ENCODE measurements around the gene BAZ2A. TPM values are rescaled to one million over a fixed set of nuclear protein-coding genes. Genes with fewer than 3 reads are reported as not detected.

BAZ2A gene
- total and polyA plus RNA-seq, 9 donors: 38.3 to 105 (median 77.5) TPM

- no peaks in the 10 kb centered on the region for H3K36me3 ChIP-seq
Observed at GRCh38 chr12:56565510-56566101, 64.5 kb downstream of the BAZ2A start.

GRCh38 chr12:56551070-56551469 is 79.1 kb downstream of the BAZ2A start:
- H3K9me3 ChIP-seq: no peaks in the 10 kb centered on the region
- 95 to 98% (median 98%) methylated on average over 5 of the region's 5 CpGs for WGBS, 3 donors
- intact Hi-C loops (cut with DNase I): no loop called here
- no peaks in the 10 kb centered on the region for H3K27me3 ChIP-seq
- H3K27ac ChIP-seq: no peak overlapping the region
- H3K36me3 ChIP-seq: no peaks in the 10 kb centered on the region
- no peaks in the 10 kb centered on the region for H3K4me1 ChIP-seq (ENCODE audit: insufficient read depth)
- DNase-seq: no peak
- TF ChIP-seq POLR2A (IDR thresholded peaks at IDR 0.05) (no peak), CTCF (IDR thresholded peaks at IDR 0.05) (no peak), EP300 (IDR thresholded peaks at IDR 0.05) (no peak)
- H3K4me3 ChIP-seq: no peak overlapping the region

More at GRCh38 chr12:56565510-56566101, 64.5 kb downstream of the BAZ2A start:
- no peaks in the 10 kb centered on the region for H3K9me3 ChIP-seq
- intact Hi-C loops (cut with DNase I): no loop called here
- TF ChIP-seq EP300 (IDR thresholded peaks at IDR 0.05) (peak; percentile 67), CTCF (IDR thresholded peaks at IDR 0.05) (no peak)
- no peak overlapping the region for H3K4me3 ChIP-seq
- H3K4me1 ChIP-seq (ENCODE audit: insufficient read depth): peaks cover 1% of the 10 kb centered on the region
- WGBS, 3 donors: 1 to 2% (median 1%) methylated on average over 6 of the region's 6 CpGs
- peak; percentile 69 to 83 (median 77) for DNase-seq
- peak overlapping the region; percentile 49 to 77 for H3K27ac ChIP-seq
- no peaks in the 10 kb centered on the region for H3K27me3 ChIP-seq

- 87 to 93% (median 92%) methylated on average over 5 of the region's 5 CpGs for WGBS, 3 donors
Observed at GRCh38 chr12:56546680-56547079, 83.4 kb downstream of the BAZ2A start.

More at GRCh38 chr12:56546680-56547079, 83.4 kb downstream of the BAZ2A start:
- TF ChIP-seq CTCF (IDR thresholded peaks at IDR 0.05) (no peak), POLR2A (IDR thresholded peaks at IDR 0.05) (no peak), EP300 (IDR thresholded peaks at IDR 0.05) (no peak)
- no peak for DNase-seq
- Histone ChIP-seq H3K9me3 (no peaks in the 10 kb centered on the region), H3K36me3 (no peaks in the 10 kb centered on the region), H3K27me3 (no peaks in the 10 kb centered on the region), H3K27ac (no peak overlapping the region), H3K4me1 (ENCODE audit: insufficient read depth) (no peaks in the 10 kb centered on the region), H3K4me3 (no peak overlapping the region)
- intact Hi-C loops (cut with DNase I): no loop called here

Small RNA genes within 50 kb of the gene (small RNA-seq; reads per million reads assigned to genes)
- gene RN7SL809P: not detected
- not detected for gene RNU6-343P
- 20,179 reads per million, percentile 100 among the genes with 10 or more reads in this experiment for gene SNORD59A

Other genes starting within 250 kb of the BAZ2A start
- gene TIMELESS, start 180.9 kb downstream of the BAZ2A start, total RNA-seq: 1 to 10 TPM; 2.1 to 4.5 (median 3.2) TPM
- 1 to 10 TPM; 2.9 to 6.4 TPM for gene TIMELESS, start 180.9 kb downstream of the BAZ2A start, polyA plus RNA-seq
- gene MIP, start 175.7 kb downstream of the BAZ2A start, total RNA-seq: under 1 TPM in 1 of 7 donors, not detected in 6; 0.23 TPM
- not detected for gene MIP, start 175.7 kb downstream of the BAZ2A start, polyA plus RNA-seq
- gene SPRYD4, start 161.7 kb downstream of the BAZ2A start, total RNA-seq: 1 to 10 TPM; 1.4 to 4.1 (median 3.2) TPM
- gene SPRYD4, start 161.7 kb downstream of the BAZ2A start, polyA plus RNA-seq: 1 to 10 TPM; 2.0 to 2.7 TPM
- gene GLS2, start 142.2 kb downstream of the BAZ2A start, total RNA-seq: 1 to 10 TPM; 1.2 to 4.4 (median 2.6) TPM
- under 1 TPM; 0.87 to 0.92 TPM for gene GLS2, start 142.2 kb downstream of the BAZ2A start, polyA plus RNA-seq
- gene RBMS2, start 108.5 kb downstream of the BAZ2A start, total RNA-seq: 10 to 100 TPM; 15.0 to 44.4 (median 36.6) TPM
- gene RBMS2, start 108.5 kb downstream of the BAZ2A start, polyA plus RNA-seq: 10 to 100 TPM; 14.4 to 56.9 TPM
- 100 to 1,000 TPM; 201 to 334 (median 273) TPM for gene ATP5F1B, start 15.7 kb upstream of the BAZ2A start, total RNA-seq
- 100 to 1,000 TPM; 237 to 809 TPM for gene ATP5F1B, start 15.7 kb upstream of the BAZ2A start, polyA plus RNA-seq
- gene PTGES3, start 58.0 kb upstream of the BAZ2A start, total RNA-seq: 100 to 1,000 TPM; 109 to 328 (median 212) TPM
- 100 to 1,000 TPM; 215 to 299 TPM for gene PTGES3, start 58.0 kb upstream of the BAZ2A start, polyA plus RNA-seq
- 1,000 to 10,000 TPM; 1,240 to 2,316 (median 1,807) TPM for gene NACA, start 95.0 kb upstream of the BAZ2A start, total RNA-seq
- gene NACA, start 95.0 kb upstream of the BAZ2A start, polyA plus RNA-seq: 1,000 to 10,000 TPM; 2,768 to 3,183 TPM
- gene PRIM1, start 122.0 kb upstream of the BAZ2A start, total RNA-seq: 10 to 100 TPM in 1 of 7 donors, 1 to 10 TPM in 6; 5.7 to 12.5 (median 7.7) TPM
- gene PRIM1, start 122.0 kb upstream of the BAZ2A start, polyA plus RNA-seq: 1 to 10 TPM; 7.8 to 9.7 TPM
- 10 to 100 TPM in 2 of 7 donors, 1 to 10 TPM in 4, under 1 TPM in 1; 0.90 to 13.4 (median 3.1) TPM for gene HSD17B6, start 133.0 kb upstream of the BAZ2A start, total RNA-seq
- 10 to 100 TPM in 1 of 2 donors, 1 to 10 TPM in 1; 6.7 to 39.4 TPM for gene HSD17B6, start 133.0 kb upstream of the BAZ2A start, polyA plus RNA-seq

Data from ovary (tissue), 9 donors.